HG03469 (cell line): ENCODE data around the gene MDH1.
"Not testable (repeated sequence)": the region's sequence is repeated elsewhere in the genome, so short reads cannot be mapped to it uniquely, and the experiment has no call there.

Experiments
- ATAC-seq: cut with Tn5 transposase; IDR thresholded peaks from one replicate; pipeline ENCODE4 v1.9.1; 2021; ENCODE audit warnings: mild to moderate bottlenecking, moderate library complexity, moderate number of reproducible peaks; ENCODE audit not compliant: unreplicated experiment

The MDH1 gene

GRCh38 chr2:63587814-63588384, 864 bp upstream of the MDH1 start:
- no peak for ATAC-seq

GRCh38 chr2:63589148-63589958, 590 bp downstream of the MDH1 start:
- ATAC-seq = no peak

GRCh38 chr2:63590626-63591408, 2.1 kb downstream of the MDH1 start:
- no peak for ATAC-seq

GRCh38 chr2:63591566-63592175, 2.9 kb downstream of the MDH1 start:
- no peak for ATAC-seq

GRCh38 chr2:63594660-63595059, 5.9 kb downstream of the MDH1 start:
- ATAC-seq = no peak

- ATAC-seq = no peak
Measured at GRCh38 chr2:63596401-63596883, 7.7 kb downstream of the MDH1 start.

- no peak for ATAC-seq
Measured at GRCh38 chr2:63598981-63599380, 10.2 kb downstream of the MDH1 start.

- no peak for ATAC-seq
Measured at GRCh38 chr2:63600881-63601460, 12.2 kb downstream of the MDH1 start.

GRCh38 chr2:63604666-63605065, 15.9 kb downstream of the MDH1 start:
- ATAC-seq = no peak

GRCh38 chr2:63608865-63609264, 20.1 kb downstream of the MDH1 start:
- ATAC-seq = not testable (repeated sequence)

GRCh38 chr2:63610525-63610924, 21.8 kb downstream of the MDH1 start:
- ATAC-seq = no peak

- no peak for ATAC-seq
Measured at GRCh38 chr2:63613391-63613901, 24.7 kb downstream of the MDH1 start.

GRCh38 chr2:63614448-63614968, 25.7 kb downstream of the MDH1 start:
- ATAC-seq = no peak

- no peak for ATAC-seq
Measured at GRCh38 chr2:63614983-63615945, 26.5 kb downstream of the MDH1 start.

GRCh38 chr2:63617366-63617765, 28.6 kb downstream of the MDH1 start:
- no peak for ATAC-seq

- ATAC-seq = no peak
Measured at GRCh38 chr2:63619328-63619727, 30.6 kb downstream of the MDH1 start.

- no peak for ATAC-seq
Measured at GRCh38 chr2:63622751-63623150, 34.0 kb downstream of the MDH1 start.

- not testable (repeated sequence) for ATAC-seq
Measured at GRCh38 chr2:63623763-63624162, 35.0 kb downstream of the MDH1 start.

- no peak for ATAC-seq
Measured at GRCh38 chr2:63627866-63628265, 39.1 kb downstream of the MDH1 start.
